ENCODE measurements around the gene PDS5A. TPM values are rescaled to one million over a fixed set of nuclear protein-coding genes. Genes with fewer than 3 reads are reported as not detected.
"Not testable (repeated sequence)": the region's sequence is repeated elsewhere in the genome, so short reads cannot be mapped to it uniquely, and the experiment has no call there.

PDS5A gene
- total RNA-seq, 1 donor, result 70.9 TPM

- TF ChIP-seq CTCF (IDR thresholded peaks at IDR 0.05; ENCODE audit: extremely low read depth, low read depth, low read length), result no peak
- peaks cover 56% of the 10 kb centered on the region for H3K36me3 ChIP-seq (ENCODE audit: insufficient read depth, low read length)
- H2AFZ ChIP-seq (ENCODE audit: low read length), result no peak overlapping the region
- DNase-seq (ENCODE audit: insufficient read length, low spot score, missing footprints), result no peak
- no peaks in the 10 kb centered on the region for H3K9me3 ChIP-seq (ENCODE audit: low read depth, low read length)
- no peak overlapping the region for H3K27ac ChIP-seq (ENCODE audit: low read depth, low read length)
- H3K4me2 ChIP-seq (ENCODE audit: insufficient read depth, low read length), result no peak overlapping the region
- H3K4me1 ChIP-seq (ENCODE audit: insufficient read depth, low read length), result no peaks in the 10 kb centered on the region
- no peaks in the 10 kb centered on the region for H3K79me2 ChIP-seq (ENCODE audit: insufficient read depth, low read length)
- H3K27me3 ChIP-seq (ENCODE audit: insufficient read depth, low read length), result no peaks in the 10 kb centered on the region
- no peak overlapping the region for H3K4me3 ChIP-seq (ENCODE audit: insufficient read depth, low read length)
- no peaks in the 10 kb centered on the region for H4K20me1 ChIP-seq (ENCODE audit: insufficient read depth, low read length)
Measured at GRCh38 chr4:39840027-39840426, 137.7 kb downstream of the PDS5A start.

GRCh38 chr4:39838431-39838830 is 139.3 kb downstream of the PDS5A start:
- not testable (repeated sequence) for H4K20me1 ChIP-seq (ENCODE audit: insufficient read depth, low read length); H3K4me3 ChIP-seq (ENCODE audit: insufficient read depth, low read length); H3K4me2 ChIP-seq (ENCODE audit: insufficient read depth, low read length); DNase-seq (ENCODE audit: insufficient read length, low spot score, missing footprints); H3K9me3 ChIP-seq (ENCODE audit: low read depth, low read length); H3K27me3 ChIP-seq (ENCODE audit: insufficient read depth, low read length); H3K79me2 ChIP-seq (ENCODE audit: insufficient read depth, low read length); H2AFZ ChIP-seq (ENCODE audit: low read length); H3K4me1 ChIP-seq (ENCODE audit: insufficient read depth, low read length); H3K27ac ChIP-seq (ENCODE audit: low read depth, low read length)
- peaks cover 52% of the 10 kb centered on the region for H3K36me3 ChIP-seq (ENCODE audit: insufficient read depth, low read length)

- H3K9me3 ChIP-seq (ENCODE audit: low read depth, low read length), result no peaks in the 10 kb centered on the region
- H3K27ac ChIP-seq (ENCODE audit: low read depth, low read length), result no peak overlapping the region
- no peaks in the 10 kb centered on the region for H3K27me3 ChIP-seq (ENCODE audit: insufficient read depth, low read length)
- H3K4me3 ChIP-seq (ENCODE audit: insufficient read depth, low read length), result no peak overlapping the region
- H3K36me3 ChIP-seq (ENCODE audit: insufficient read depth, low read length), result peaks cover 42% of the 10 kb centered on the region
- no peaks in the 10 kb centered on the region for H4K20me1 ChIP-seq (ENCODE audit: insufficient read depth, low read length)
- no peak for DNase-seq (ENCODE audit: insufficient read length, low spot score, missing footprints)
- H2AFZ ChIP-seq (ENCODE audit: low read length), result no peak overlapping the region
- H3K79me2 ChIP-seq (ENCODE audit: insufficient read depth, low read length), result peaks cover 2% of the 10 kb centered on the region
- H3K4me2 ChIP-seq (ENCODE audit: insufficient read depth, low read length), result no peak overlapping the region
- H3K4me1 ChIP-seq (ENCODE audit: insufficient read depth, low read length), result no peaks in the 10 kb centered on the region
- TF ChIP-seq CTCF (IDR thresholded peaks at IDR 0.05; ENCODE audit: extremely low read depth, low read depth, low read length), result no peak
Measured at GRCh38 chr4:39834269-39834668, 143.4 kb downstream of the PDS5A start.

- no peak for TF ChIP-seq CTCF (IDR thresholded peaks at IDR 0.05; ENCODE audit: extremely low read depth, low read depth, low read length)
- Histone ChIP-seq H3K36me3 (ENCODE audit: insufficient read depth, low read length) (peaks cover 4% of the 10 kb centered on the region), H4K20me1 (ENCODE audit: insufficient read depth, low read length) (no peaks in the 10 kb centered on the region), H3K79me2 (ENCODE audit: insufficient read depth, low read length) (peaks cover 4% of the 10 kb centered on the region), H3K9me3 (ENCODE audit: low read depth, low read length) (no peaks in the 10 kb centered on the region), H3K27ac (ENCODE audit: low read depth, low read length) (no peak overlapping the region), H3K4me2 (ENCODE audit: insufficient read depth, low read length) (no peak overlapping the region), H3K4me3 (ENCODE audit: insufficient read depth, low read length) (no peak overlapping the region), H2AFZ (ENCODE audit: low read length) (no peak overlapping the region), H3K4me1 (ENCODE audit: insufficient read depth, low read length) (peaks cover 7% of the 10 kb centered on the region), H3K27me3 (ENCODE audit: insufficient read depth, low read length) (no peaks in the 10 kb centered on the region)
- DNase-seq (ENCODE audit: insufficient read length, low spot score, missing footprints), result peak; percentile 77
Measured at GRCh38 chr4:39825741-39826231, 151.9 kb downstream of the PDS5A start.
